Measurements from ENCODE around the gene RNF41. TPM values are rescaled to one million over a fixed set of nuclear protein-coding genes. Genes with fewer than 3 reads are reported as not detected.

RNF41 gene
- polyA plus RNA-seq, 1 of the 3 experiments (the other 2 are of a cell fraction): 127 TPM

- Histone ChIP-seq H3K9me2 (no peaks in the 10 kb centered on the region), H3K36me3 (replicated peaks in 1 of 2; ENCODE audit: control insufficient read depth in 1 of 2, insufficient read depth in 2 of 2, low read length in 1 of 2) (peaks cover 58 to 63% of the 10 kb centered on the region in 2 experiments), H3K9ac (no peak overlapping the region), H3K27me3 (ENCODE audit: insufficient read depth) (no peaks in the 10 kb centered on the region), H4K20me1 (ENCODE audit: insufficient read depth) (peaks cover 40% of the 10 kb centered on the region), H3K4me1 (ENCODE audit: control insufficient read depth in 1 of 2, insufficient read depth in 2 of 2, low read depth in 1 of 2, low read length in 1 of 2) (peaks cover 18 to 22% of the 10 kb centered on the region in 2 experiments; a peak in 3 of 4 replicates), H3K27ac (ENCODE audit: low read depth in 2 of 2, low read length in 1 of 2) (no peak overlapping the region), H3K4me2 (no peak overlapping the region), H3F3A (replicated peaks; ENCODE audit: insufficient read depth) (peaks cover 70% of the 10 kb centered on the region), H3K9me3 (no peaks in the 10 kb centered on the region), H3K4me3 (ENCODE audit: low read depth in 2 of 2, low read length in 1 of 2) (no peak overlapping the region), H3K79me2 (ENCODE audit: insufficient read depth) (peaks cover 28% of the 10 kb centered on the region), H2AFZ (ENCODE audit: low read depth) (no peak overlapping the region)
- TF ChIP-seq FOXJ3 (CRISPR knock-in tag; IDR thresholded peaks at IDR 0.05) (no peak), TCF12 (IDR thresholded peaks at IDR 0.05) (no peak), NRF1 (IDR thresholded peaks at IDR 0.05; ENCODE audit: low read depth, low read length) (no peak), TAF1 (IDR thresholded peaks at IDR 0.05; ENCODE audit: borderline replicate concordance, low read depth, low read length) (no peak), MEF2A (IDR thresholded peaks at IDR 0.05; ENCODE audit: borderline replicate concordance, low read depth) (no peak), FOXM1 (IDR thresholded peaks at IDR 0.05; ENCODE audit: low read depth) (no peak), USF2 (IDR thresholded peaks at IDR 0.05; ENCODE audit: borderline replicate concordance, low read depth, low read length) (no peak), RCOR1 (IDR thresholded peaks at IDR 0.05; ENCODE audit: low read length) (no peak), ZBTB33 (IDR thresholded peaks at IDR 0.05; ENCODE audit: borderline replicate concordance, low read depth) (no peak), EZH2phosphoT487 (IDR thresholded peaks at IDR 0.05; ENCODE audit: borderline replicate concordance, low read depth) (no peak), RAD21 (IDR thresholded peaks at IDR 0.05; ENCODE audit: low read length) (no peak), RXRA (IDR thresholded peaks at IDR 0.05; ENCODE audit: borderline replicate concordance, low read depth) (no peak), CTCF (IDR thresholded peaks at IDR 0.05) (no peak), REST (IDR thresholded peaks at IDR 0.05; ENCODE audit: low read depth, low read length) (no peak), RFX5 (IDR thresholded peaks at IDR 0.05; ENCODE audit: low read length) (no peak), MXI1 (IDR thresholded peaks at IDR 0.05; ENCODE audit: low read depth, low read length) (no peak), USF1 (IDR thresholded peaks at IDR 0.05; ENCODE audit: borderline replicate concordance, low read depth) (no peak)
- 96% methylated on average over 17 of the region's 17 CpGs for WGBS (ENCODE audit: low lambda C conversion rate)
- ChIA-PET POLR2A (no interaction called here), CTCF (interaction anchor here (1.8 to 7.8 kb wide), 2 partner anchors 24 to 46 kb away, joined by 6 to 60 read pairs; partner anchors contain the start of genes SMARCC2 and ZC3H10)
- no peak for DNase-seq
Measured at GRCh38 chr12:56164345-56164729, 57.4 kb downstream of the RNF41 start.
